GM12872 (cell line): ENCODE results near the gene C14orf180.

ENCODE experiments used
- TF ChIP-seq, protein P1 (sequence below): IDR thresholded peaks from 3 replicates; pipeline ENCODE4 v1.5.1; 2011; ENCODE audit warnings: low read depth, mild to moderate bottlenecking, low read length, moderate library complexity; ENCODE audit not compliant: insufficient read depth

Gene C14orf180

DNA sequence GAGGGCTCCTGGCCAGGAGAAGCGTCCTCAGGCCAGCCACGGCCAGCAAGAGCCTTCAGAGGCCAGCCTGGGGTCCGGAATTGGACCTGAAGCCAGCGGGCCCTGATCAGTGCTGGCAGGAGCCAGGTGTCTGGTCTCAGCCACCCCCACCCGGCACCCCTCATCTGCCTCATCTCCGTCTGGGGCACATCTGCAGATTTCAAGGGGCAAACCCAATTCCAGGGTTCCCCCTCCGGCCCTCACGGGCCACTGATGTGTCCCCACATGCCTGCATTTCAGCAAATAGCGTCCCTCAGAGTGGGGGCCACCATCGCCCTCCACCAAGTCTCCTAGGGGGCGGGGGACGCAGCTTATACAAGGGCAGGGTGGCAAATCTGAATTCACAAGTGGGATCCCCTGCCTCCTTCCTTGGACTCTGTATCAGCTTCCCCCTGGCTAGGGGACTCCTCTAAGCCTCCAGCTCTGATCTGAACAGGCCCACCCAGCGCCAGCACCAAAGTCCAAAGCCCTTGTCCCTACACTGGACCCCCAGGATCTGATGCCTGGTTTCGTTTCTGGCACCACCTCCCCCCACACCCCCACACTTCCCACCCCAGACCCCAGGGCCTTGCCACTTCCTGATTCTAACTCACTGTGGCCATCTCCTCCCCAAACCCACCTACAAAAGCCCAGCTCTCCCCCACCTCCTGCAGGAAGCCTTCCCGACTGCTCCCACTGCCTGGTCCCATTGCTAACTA is 14.9 kb downstream of the C14orf180 start:
- TF ChIP-seq, protein P1, sequence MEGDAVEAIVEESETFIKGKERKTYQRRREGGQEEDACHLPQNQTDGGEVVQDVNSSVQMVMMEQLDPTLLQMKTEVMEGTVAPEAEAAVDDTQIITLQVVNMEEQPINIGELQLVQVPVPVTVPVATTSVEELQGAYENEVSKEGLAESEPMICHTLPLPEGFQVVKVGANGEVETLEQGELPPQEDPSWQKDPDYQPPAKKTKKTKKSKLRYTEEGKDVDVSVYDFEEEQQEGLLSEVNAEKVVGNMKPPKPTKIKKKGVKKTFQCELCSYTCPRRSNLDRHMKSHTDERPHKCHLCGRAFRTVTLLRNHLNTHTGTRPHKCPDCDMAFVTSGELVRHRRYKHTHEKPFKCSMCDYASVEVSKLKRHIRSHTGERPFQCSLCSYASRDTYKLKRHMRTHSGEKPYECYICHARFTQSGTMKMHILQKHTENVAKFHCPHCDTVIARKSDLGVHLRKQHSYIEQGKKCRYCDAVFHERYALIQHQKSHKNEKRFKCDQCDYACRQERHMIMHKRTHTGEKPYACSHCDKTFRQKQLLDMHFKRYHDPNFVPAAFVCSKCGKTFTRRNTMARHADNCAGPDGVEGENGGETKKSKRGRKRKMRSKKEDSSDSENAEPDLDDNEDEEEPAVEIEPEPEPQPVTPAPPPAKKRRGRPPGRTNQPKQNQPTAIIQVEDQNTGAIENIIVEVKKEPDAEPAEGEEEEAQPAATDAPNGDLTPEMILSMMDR = no peak

DNA sequence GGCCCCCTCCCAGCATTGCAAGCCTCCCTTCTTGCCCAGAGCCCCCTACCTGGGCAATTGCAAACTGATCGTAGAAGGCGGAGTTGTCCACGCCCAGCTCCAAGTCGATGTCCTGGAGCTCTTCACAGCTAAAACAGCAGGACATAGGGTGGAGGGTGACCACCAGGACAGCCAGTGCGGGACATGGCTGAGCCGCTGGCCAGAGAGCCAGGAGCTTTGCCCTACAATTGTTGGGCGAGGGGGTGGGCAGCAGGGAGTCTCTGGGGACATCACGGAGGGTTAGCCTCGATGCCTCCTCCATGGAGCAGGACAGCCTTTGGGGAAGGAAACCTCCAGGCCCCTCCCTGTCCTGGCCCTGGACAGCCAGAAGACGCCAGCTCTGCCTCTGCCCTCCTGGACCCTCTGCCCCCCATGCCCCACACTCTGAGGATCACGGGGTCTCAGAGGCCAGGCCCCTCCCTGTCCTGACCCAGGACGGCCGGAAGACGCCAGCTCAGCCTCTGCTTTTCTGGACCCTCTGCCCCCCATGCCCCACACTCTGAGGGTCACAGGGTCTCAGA is 15.6 kb downstream of the C14orf180 start:
- TF ChIP-seq, protein P1 = no peak

DNA sequence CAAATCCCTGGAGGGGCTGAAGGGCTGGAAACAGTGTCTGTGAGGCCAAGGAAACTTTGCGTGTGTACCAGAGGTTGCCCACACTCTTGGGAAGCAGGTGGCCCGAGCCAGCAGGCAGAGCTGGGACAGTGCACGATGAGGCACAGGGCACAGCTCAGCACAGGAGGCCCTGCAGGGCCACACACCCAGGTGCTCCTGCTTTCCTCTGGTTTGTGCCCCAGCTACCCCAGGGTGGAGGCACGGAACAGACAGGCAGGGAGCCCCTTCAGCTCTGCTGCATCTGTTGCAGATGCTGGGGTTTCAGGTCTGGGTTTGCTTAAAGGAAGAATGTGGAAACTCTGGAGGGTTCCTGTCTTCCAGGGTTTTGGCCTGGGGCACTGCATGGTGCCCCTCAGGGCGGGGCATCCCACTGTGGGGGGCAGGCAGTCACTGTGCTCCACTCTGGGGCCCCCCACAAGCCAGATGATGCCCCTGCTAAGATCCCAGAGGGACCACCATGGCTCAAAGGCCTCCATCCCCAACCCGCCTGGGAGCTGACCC is 16.4 kb downstream of the C14orf180 start:
- TF ChIP-seq, protein P1 = no peak

DNA sequence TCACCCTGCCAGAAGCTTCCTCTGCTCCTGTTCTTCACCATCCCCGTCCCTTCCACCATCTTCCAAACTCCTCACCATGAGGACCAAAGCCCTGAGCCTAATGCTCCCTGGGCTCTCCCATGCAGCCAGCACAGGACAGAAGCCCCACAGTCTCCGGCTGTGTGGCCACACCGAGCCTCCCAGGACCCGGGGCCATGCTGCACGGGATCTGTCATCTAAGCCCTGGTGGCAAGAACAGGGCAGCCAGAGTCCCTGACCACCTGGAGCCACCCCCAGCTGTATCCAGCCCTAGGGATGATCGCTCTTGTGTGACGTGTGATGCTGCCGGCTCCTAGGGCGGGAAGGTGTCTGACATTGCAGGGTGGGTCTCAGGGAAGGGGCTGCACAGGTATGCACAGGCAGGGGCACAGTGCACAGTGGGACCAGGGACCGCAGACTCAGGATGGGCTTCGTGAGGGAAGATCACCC is 16.9 kb downstream of the C14orf180 start:
- TF ChIP-seq, protein P1 = no peak

DNA sequence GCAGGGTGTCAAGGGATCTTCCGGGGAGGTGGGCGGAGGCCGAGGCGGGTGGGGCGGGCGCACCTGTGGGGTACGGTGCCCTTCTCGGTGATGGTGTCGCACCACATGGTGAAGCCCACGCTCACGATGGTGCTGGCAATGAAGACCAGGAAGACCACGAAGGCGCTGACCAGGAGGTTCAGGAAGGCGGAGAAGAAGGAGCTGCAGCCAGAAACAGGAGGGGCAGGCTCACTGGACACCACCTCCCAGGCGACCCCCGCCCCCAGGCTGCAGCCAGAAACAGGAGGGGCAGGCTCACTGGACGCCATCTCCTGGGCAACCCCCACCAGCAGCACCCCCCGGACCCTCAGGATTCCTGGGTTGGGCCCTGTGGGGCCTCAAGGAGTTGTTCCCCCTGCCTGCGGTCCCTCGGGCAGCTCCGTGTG is 17.4 kb downstream of the C14orf180 start:
- TF ChIP-seq, protein P1 = no peak

DNA sequence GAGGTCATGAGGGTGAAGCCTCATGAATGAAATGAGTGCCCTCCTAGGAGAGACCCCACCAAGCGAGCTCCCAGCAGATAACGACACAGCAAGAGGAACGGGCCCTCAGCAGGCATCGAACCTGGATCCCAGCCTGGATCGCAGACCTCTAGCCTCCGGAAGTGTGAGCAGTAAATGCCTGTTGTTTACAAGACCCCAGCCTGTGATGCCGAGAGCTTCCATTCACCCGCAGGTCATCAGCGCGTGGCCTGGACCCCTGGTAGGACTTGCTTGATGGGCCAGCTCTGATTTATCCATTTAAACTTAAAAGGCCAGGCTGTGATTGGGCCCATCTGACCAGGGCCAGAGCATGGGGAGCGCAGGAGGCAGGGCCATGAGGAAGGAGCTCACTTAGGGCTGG is 18.0 kb downstream of the C14orf180 start:
- TF ChIP-seq, protein P1 = no peak

DNA sequence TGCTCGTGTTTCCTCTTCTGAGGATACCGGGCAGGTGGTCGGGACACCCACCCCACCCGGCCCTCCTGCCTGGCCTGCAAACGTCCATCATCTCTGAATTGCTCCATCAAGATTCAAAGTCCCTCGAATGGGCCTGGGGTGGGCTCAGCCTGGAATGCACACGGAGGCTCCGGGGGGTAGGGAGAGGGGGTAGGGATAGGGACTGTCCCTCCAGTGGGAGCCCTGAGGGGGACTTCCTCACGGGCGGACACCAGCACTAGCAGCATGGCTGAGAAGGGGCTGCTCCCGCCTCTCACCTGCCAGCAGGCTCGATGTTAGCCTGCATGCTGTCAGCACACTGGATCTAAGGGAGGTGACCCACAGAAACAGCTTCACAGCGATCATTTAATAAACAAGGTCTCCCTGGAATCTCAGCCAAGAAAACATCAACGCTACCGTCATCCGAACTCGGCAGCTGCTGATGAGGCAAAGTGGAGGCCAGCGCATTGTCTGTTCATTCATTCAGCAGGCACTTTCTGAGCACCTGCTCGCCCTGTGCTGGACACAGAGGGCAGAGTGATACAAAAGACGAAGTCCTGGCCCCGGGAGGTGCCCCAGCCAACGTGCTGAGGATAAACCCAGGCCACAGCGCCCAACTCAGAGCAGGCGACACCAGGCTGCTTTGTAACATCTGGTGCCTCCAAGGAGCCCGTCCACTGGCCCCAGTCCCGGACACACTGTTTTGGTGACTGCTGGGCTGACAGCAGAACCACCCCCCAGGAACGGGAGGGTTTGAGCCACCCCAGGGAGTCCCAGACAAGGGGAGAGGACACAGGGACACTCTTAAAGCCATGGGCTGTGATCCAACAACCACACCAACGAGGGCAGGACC is 18.7 kb downstream of the C14orf180 start:
- TF ChIP-seq, protein P1 = no peak
